Tibial nerve (tissue), 3 donors: Measurements from ENCODE around the gene SLX4IP.

ENCODE experiments used
- POLR2A ChIP-seq, 2 donors: fragments of 450-650 bp; IDR thresholded peaks; one replicate each; pipeline ENCODE4 v1.6.1; 2017; ENCODE audit warnings: antibody characterized with exemption in 2 of 2, mild to moderate bottlenecking in 2 of 2, moderate library complexity in 2 of 2
- TF ChIP-seq, protein P1 (sequence below), 5 experiments: fragments of 200-600 bp in 3 of 5; fragments of 450-650 bp in 2 of 5; sonication (generic) in 3 of 5; IDR thresholded peaks; one replicate each; pipeline ENCODE4 v1.5.1; 2016 to 2019; ENCODE audit warnings: antibody characterized with exemption in 5 of 5, mild to moderate bottlenecking in 3 of 5, moderate library complexity in 2 of 5

DNA sequence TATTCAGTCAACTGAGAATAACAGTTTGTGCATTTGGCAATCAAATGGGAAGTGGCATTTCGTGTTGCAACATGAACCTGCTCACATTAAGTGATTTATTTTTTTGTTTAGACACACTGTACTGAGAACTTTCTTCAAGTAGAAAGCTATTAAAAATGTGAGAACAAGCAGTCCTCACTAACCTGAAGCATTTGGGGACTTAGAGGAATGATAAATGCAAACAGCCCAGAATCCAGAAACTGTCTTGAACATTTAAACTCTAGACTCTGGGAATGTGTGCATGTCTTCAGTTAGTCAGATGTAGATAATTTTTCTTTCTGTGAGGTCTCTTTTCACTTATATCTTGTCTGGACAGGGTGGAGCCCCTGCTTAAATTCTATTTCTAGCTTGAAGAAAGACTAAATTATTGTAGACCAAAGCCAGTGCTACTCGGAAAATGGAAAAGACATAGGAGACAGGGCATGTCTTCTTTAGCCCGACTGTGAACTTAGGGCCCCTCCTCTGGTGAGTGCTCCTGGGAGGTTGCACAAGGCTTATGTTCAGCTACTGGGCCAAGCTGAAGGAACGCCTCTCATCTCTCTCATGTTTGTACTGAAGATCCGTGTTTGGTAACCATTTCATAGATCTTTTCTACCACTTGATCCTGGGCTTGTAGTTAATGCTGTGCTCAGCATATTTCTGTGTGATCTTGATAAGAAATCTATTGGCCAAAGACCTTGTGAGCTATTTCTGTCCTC, 70.1 kb downstream of the SLX4IP start:
- TF ChIP-seq, protein P1, sequence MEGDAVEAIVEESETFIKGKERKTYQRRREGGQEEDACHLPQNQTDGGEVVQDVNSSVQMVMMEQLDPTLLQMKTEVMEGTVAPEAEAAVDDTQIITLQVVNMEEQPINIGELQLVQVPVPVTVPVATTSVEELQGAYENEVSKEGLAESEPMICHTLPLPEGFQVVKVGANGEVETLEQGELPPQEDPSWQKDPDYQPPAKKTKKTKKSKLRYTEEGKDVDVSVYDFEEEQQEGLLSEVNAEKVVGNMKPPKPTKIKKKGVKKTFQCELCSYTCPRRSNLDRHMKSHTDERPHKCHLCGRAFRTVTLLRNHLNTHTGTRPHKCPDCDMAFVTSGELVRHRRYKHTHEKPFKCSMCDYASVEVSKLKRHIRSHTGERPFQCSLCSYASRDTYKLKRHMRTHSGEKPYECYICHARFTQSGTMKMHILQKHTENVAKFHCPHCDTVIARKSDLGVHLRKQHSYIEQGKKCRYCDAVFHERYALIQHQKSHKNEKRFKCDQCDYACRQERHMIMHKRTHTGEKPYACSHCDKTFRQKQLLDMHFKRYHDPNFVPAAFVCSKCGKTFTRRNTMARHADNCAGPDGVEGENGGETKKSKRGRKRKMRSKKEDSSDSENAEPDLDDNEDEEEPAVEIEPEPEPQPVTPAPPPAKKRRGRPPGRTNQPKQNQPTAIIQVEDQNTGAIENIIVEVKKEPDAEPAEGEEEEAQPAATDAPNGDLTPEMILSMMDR (IDR thresholded peaks at IDR 0.05) = no peak
- TF ChIP-seq POLR2A (IDR thresholded peaks at IDR 0.05) = no peak
